NCI-H69 (cell line): ENCODE results near the gene ZNF398.
"Not testable (repeated sequence)": the region's sequence is repeated elsewhere in the genome, so short reads cannot be mapped to it uniquely, and the experiment has no call there.

Experiments
- DNase-seq: peaks from one replicate; lab custom pipeline; 2025; lab: John Stamatoyannopoulos, UW

Gene ZNF398

GRCh38 chr7:149147072-149147751 is at the start of gene ZNF398:
ZNF398 (plus strand) TSS chr7:149147453; CDS start chr7:149147743, 290 bp downstream.
- DNase-seq: peak; percentile 92

DNA sequence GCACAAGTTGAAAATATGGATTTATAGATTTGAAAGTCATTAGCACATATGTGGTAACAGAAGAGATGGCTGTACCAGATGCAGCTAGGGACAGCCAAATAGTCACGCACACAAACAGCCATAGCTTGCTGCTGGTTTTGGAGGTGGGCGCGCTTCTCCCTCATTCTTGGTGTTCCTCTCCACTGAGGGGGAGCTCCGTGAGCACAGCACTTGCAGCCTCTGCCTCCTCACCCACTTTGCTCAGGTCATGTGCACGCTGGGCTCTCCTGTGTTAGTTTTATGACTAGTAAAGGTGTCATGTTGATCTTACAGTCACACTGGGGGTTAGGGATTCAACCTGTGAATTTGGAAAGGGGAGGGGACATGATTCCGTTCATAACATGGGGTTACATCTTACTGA is 48.2 kb upstream of the ZNF398 start:
- DNase-seq: no peak

GRCh38 chr7:149100821-149101220 is 46.4 kb upstream of the ZNF398 start:
- DNase-seq: no peak

DNA sequence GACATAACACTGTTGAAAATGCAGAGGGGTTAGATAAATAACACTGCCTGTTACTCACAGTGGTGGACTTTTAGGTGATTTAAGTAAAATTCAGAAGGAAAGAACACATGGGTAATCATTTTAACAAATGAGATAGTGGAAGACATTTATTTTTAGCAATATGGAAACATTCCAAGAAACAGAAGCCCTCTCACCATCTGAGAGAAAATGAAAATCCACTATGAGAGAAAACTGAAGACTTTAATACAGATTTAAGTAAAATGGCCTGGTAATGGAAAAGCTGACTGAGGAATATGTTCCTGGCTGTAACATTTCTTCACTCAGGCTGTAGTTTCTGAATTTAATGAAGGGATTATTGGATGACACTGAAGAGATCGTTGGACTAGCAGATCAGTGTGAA is 44.6 kb upstream of the ZNF398 start:
- DNase-seq: no peak

- no peak for DNase-seq
Measured at GRCh38 chr7:149103424-149103823, 43.8 kb upstream of the ZNF398 start.

DNA sequence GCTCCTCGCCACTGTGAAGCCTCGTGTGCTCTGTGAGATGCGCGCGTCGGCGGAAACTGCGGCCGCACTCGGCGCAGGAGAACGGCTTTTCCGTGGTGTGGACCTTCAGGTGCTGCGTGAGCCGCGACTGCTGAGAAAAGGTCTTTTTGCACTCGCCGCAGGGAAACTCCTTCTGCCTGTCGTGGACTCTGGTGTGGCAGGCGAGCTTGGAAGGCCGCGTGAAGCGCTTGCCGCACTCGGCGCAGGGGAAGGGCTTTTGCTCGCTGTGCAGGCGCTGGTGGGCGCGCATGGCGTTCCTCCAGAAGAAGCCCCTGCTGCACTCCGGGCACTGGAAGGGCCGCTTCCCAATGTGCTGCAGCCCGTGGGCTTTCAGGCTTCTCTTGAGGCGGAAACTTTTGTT is 43.0 kb upstream of the ZNF398 start:
- DNase-seq: no peak

GRCh38 chr7:149104749-149105148 is 42.5 kb upstream of the ZNF398 start:
- no peak for DNase-seq

- DNase-seq: no peak
Measured at GRCh38 chr7:149109969-149110368, 37.3 kb upstream of the ZNF398 start.

GRCh38 chr7:149125189-149125862 is 21.9 kb upstream of the ZNF398 start:
- DNase-seq: no peak

- peak; percentile 96 for DNase-seq
Measured at GRCh38 chr7:149125863-149126661, 21.2 kb upstream of the ZNF398 start, which contains the start of gene ZNF425. ZNF425 (minus strand) TSS chr7:149126324; CDS start chr7:149126213, 111 bp downstream.

DNA sequence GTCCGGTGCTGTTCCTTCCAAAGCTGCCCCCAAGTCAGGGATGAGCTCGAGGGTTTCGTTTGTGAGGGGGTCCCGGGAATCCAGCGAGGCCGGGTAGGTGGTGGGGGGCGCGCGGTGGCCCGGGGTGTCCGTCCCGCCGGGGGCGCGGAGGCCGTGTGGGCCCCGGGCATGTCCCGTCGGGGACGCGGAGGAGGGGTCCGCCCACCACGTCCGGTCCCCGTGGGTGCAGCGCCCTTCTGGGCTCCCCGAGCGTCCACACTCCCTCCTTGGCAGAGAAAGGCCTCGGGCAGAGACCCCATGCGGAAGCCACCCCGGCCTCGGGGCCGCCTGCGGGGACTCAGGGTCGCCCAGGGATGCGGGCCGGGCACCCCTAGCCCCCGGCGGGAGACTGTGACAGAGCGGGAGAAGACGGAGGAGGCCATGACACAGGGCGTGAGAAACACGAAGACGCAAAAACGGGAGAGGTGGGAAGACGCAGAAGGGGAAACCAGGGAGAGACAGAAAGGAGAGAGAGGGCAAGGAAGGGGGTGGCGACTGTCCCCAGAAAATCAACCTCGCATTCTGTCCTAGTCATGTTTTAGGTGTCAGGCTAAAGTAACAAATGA is 20.5 kb upstream of the ZNF398 start:
- peak; percentile 71 for DNase-seq

- DNase-seq: no peak
Measured at GRCh38 chr7:149130572-149131198, 16.6 kb upstream of the ZNF398 start.

- no peak for DNase-seq
Measured at GRCh38 chr7:149133028-149133710, 14.1 kb upstream of the ZNF398 start.

DNA sequence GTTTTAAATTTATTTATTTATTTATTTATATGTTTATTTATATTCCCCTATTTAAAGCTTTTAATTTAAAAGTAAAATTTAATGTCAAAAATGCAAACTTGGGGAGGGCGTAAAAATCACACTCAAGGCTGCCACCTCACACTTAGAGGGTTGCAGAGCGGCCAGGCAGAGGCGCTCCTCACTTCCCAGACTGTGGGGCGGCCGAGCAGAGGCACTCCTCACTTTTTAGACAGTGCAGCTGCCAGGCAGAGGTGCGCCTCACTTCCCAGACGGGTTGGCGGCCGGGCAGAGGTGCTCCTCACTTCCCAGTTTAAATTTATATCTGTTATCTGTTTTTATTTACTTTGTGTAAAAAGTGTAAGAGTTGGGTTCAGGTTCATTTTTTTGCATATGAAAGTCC is 11.1 kb upstream of the ZNF398 start:
- no peak for DNase-seq

DNA sequence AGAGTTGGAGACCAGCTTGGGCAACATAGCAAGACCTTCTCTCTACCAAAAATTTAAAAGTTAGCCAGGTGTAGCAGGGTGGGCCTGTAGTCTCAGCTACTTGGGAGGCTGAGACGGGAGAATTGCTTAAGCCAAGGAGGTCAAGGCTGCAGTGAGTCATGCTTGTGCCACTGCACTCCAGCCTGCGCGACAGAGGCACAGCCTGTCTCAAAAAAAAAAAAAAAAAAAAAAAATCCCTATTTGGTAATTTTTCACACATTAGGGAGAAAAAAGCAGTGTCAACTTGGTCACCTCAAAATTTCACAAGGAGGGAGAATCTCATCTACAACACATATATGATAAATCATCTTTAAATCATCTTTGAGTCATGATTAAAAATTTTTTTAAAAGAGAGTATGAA is 6.4 kb upstream of the ZNF398 start:
- DNase-seq: no peak

GRCh38 chr7:149141893-149142292 is 5.4 kb upstream of the ZNF398 start:
- no peak for DNase-seq

DNA sequence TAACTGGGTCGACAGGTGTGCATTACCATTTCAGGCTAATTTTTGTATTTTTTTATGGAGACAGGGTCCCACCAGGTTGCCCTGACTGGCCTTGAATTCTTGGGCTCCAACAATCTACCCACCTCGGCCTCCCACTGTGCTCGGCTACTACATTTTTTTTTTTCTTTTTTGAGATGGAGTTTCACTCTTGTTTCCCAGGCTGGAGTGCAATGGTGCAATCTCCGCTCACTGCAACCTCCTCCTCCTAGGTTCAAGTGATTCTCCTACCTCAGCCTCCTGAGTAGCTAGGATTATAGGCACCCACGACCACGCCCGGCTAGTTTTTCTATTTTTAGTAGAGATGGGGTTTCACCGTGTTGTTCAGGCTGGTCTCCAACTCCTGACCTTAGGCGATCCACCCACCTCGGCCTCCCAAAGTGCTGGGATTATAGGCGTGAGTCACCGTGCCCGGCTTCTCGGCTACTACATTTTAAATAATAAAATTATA is 2.8 kb upstream of the ZNF398 start:
- not testable (repeated sequence) for DNase-seq

DNA sequence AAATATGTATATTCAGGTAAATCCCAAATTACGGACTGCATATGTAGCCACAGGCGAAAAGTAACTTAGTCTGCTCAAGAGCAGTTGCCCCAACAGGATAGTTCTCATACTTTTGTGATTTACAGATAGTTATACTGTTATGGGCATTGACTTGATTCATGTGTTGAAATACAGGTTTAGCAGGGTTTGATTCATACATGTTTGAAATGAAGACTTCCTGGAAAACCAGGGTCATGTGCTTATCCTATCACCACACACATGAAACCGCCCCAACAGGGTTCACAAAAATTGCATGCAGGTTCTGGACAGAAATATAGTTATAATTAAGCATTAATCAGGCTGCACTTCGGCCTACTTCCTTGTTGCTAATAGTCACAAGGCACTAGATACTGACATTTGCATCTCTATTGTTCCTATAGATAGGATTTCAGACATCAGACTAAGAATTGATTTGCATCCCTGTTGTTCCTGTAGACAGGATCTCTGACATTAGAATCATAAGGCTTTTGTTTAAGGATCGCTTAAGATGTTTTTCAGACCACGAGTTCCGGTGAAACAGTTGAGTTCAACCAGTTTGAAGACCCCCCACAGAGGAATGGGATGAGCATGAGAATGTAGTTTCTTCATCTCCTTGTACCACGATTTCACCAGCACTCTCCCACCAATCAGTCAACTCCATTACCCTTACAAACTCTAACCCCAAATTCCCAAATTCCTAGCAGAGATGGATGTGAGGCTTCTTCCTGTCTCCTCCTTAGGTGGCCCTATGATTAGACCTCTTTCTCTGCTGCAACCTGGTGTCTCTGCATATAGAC is 2.0 kb upstream of the ZNF398 start:
- no peak for DNase-seq

DNA sequence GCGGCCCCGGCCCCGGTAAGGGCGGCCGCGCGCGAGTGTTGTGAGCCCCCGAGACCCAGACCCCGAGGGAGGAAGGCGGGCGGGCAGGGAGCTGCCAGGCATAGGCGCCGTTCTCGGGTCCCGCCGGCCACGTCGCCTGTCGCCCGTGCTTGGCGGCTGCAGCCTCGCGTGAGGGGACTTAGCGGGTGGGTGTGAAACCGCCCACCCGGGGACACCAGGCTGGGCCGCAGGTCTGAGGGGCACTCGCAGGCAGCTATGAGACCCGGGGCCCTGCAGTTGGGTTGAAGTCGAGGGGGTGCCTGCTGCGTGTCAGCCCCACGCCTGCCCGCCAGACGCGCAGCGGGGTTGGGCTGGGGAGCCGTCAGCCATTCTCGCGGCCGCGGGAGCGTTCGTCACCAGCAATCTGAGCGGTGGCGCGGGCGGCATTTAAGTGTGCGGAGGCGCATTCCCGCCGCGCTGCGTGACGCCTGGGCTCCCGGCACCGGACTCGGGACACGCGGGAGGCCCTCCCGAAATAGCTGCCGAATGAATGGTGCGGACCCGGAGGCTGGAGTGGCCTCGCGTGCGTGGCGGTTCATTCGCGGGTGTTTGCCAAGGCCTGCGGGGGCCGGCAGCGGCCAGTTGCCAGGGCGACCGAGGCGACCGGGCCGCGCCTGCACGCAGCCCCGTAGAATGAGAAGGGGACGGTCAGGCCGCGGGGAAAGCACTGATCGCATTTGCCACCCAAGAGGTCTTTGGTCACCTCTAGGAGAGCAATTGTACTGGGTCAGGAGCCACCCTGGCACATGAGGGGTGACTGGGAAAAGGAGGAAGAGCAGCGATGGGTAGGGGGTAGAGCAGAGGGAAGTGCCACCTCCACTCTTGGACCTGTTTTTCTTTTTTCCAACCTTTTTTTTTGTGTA is 750 bp downstream of the ZNF398 start:
- peak; percentile 77 for DNase-seq
